Loucy (cell line): ENCODE data around the gene HRH1.

ENCODE experiments used
- CTCF ChIP-seq: fragments of 200-600 bp; sonication (generic); conservative IDR thresholded peaks from 2 replicates; pipeline ENCODE4 v1.5.1; 2014; ENCODE audit warnings: mild to moderate bottlenecking, antibody characterized with exemption, low read length
- EZH2phosphoT487 ChIP-seq: fragments of 200-600 bp; IDR thresholded peaks from 2 replicates; pipeline ENCODE4 v1.6.1; 2018; ENCODE audit warnings: antibody characterized with exemption, mild to moderate bottlenecking, moderate library complexity, borderline replicate concordance

GRCh38 chr3:11150256-11150655, 4.0 kb upstream of the HRH1 start:
- TF ChIP-seq CTCF = no peak
- no peak for TF ChIP-seq EZH2phosphoT487
